Heart right ventricle (tissue), 16 donors: ENCODE measurements around the gene PLIN1. TPM values are rescaled to one million over a fixed set of nuclear protein-coding genes. Genes with fewer than 3 reads are reported as not detected.

ENCODE experiments used
- ATAC-seq, 8 donors: fragments of 200-7000 bp; cut with Tn5 transposase; one replicate each; pipeline ENCODE4 v1.9.1; 2020; ENCODE audit warnings: mild to moderate bottlenecking in 8 of 8, moderate library complexity in 8 of 8, moderate number of reproducible peaks in 1 of 8
- DNase-seq, 2 donors: peaks; one replicate each; pipeline ENCODE4 v3.0.0-alpha.2; 2020
- H3K27ac ChIP-seq, 10 donors: fragments of 200-600 bp; sonication (generic) in 2 of 10; one replicate each; pipeline versions ENCODE4 v1.5.0 to v1.8.0; 2020 to 2022; ENCODE audit warnings: mild to moderate bottlenecking in 3 of 10
- H3K27me3 ChIP-seq, 7 donors: fragments of 200-600 bp; one replicate each; pipeline ENCODE4 v1.8.0; 2021 to 2022; ENCODE audit warnings: mild to moderate bottlenecking in 2 of 7
- H3K36me3 ChIP-seq, 9 donors: fragments of 200-600 bp; sonication (generic) in 1 of 9; one replicate each; pipeline versions ENCODE4 v1.5.0 to v1.8.0; 2020 to 2022; ENCODE audit warnings: mild to moderate bottlenecking in 2 of 9
- H3K4me1 ChIP-seq, 9 donors: fragments of 200-600 bp; sonication (generic) in 1 of 9; one replicate each; pipeline versions ENCODE4 v1.5.0 to v1.8.0; 2020 to 2022; ENCODE audit warnings: mild to moderate bottlenecking in 4 of 9
- H3K4me3 ChIP-seq, 10 donors: fragments of 200-600 bp; sonication (generic) in 2 of 10; one replicate each; pipeline versions ENCODE4 v1.5.0 to v1.8.0; 2020 to 2022; ENCODE audit warnings: mild to moderate bottlenecking in 7 of 10, moderate library complexity in 2 of 10
- H3K9me3 ChIP-seq, 11 donors: fragments of 200-600 bp in 10 of 11; sonication (generic) in 2 of 11; one replicate each; pipeline versions ENCODE4 v1.5.0 to v1.8.0; 2013 to 2022; ENCODE audit warnings: mild to moderate bottlenecking in 2 of 11, control low read depth in 1 of 11, moderate library complexity in 1 of 11
- CTCF ChIP-seq, 9 donors: fragments of 200-600 bp; sonication (generic) in 2 of 9; IDR thresholded peaks; one replicate each; pipeline versions ENCODE4 v1.5.0 to v1.8.0; 2021 to 2022; ENCODE audit warnings: antibody characterized with exemption in 9 of 9, mild to moderate bottlenecking in 5 of 9, moderate library complexity in 1 of 9
- WGBS, 2 donors: extraction: QIAGEN DNeasy Blood & Tissue Kit; methylation state at CpG; one replicate each; pipeline ENCODE4 v1.1.7; 2013; ENCODE audit warnings: inconsistent platforms in 1 of 2; 5-methylcytosine and 5-hydroxymethylcytosine counted together
- intact Hi-C, 10 donors: fragments of 100-400 bp; cut with DNase I; formaldehyde crosslinking; loops; one replicate each; pipeline versions ENCODE4 v1.11.1 to v1.14.2; 2022
- polyA plus RNA-seq, 2 donors: library from polyadenylated mRNA; stranded (reverse); fragments of 200-250 nt; gene quantifications; one replicate each; pipeline ENCODE4 v1.2.3, GENCODE V29; 2013
- total RNA-seq, 10 donors: library from RNA; stranded (reverse); fragmentation: NEBNext Ultra II Directional in 3 of 10; extraction: Animal tissue kit (Norgen Biotek cat#: 25700) in 3 of 10; gene quantifications; one replicate each; pipeline versions ENCODE4 v1.2.1 to v1.2.4, GENCODE V29; 2021 to 2023
- donor health status: Arrhythmogenic right ventricular cardiomyopathy.
- donor health status: ischemic (EF 13 %, LVEDD 7.1; RV severe dilation, severe dysfunction).
- donor health status: healthy with polysubstance abuse.
- donor health status: DM: no; HTN: yes; CAD: no.
- donor health status: DM: no; HTN: no; CAD: no.
- donor health status: ischemic (EF 25% LVEDD 6.9; RV normal size, moderate dysfunction).
- donor health status: ischemic (EF 25% LVEDD 5.7; RV mildly dilated, moderate dysfunction).
- donor health status: healthy.
- donor health status: DM: yes; HTN: yes; CAD: no.
- donor health status: Ischemic cardiomyopathy.
- donor health status: ischemic (EF 35%, LVEDD 5.7; RV mildly dilated, moderate dysfunction).
- donor health status: nonischemic (EF 11% LVEDD 7.7; RV severe dilation, severe dysfunction).
- donor health status: DM: yes; HTN: yes; CAD: no.
- donor health status: PGD.
- donor health status: ischemic (EF 29% LVEDD 5.4; RV normal size, mild dysfunction).
- donor health status: nonischemic (EF 23%, LVEDD 6.1; RV moderate dilation, normal function).

The PLIN1 gene
- total and polyA plus RNA-seq, 12 donors, result 0.30 to 45.3 (median 10.0) TPM

GRCh38 chr15:89662893-89663626 is 16.1 kb downstream of the PLIN1 start:
- DNase-seq (peak; percentile 57 to 60), ATAC-seq (peak; percentile 42 to 86 (median 73))
- peaks cover 12 to 31% (median 27%) of the 10 kb centered on the region in 9 donors for H3K4me1 ChIP-seq
- intact Hi-C loops, result no loop called here
- 32 to 53% methylated on average over 11 of the region's 11 CpGs for WGBS, 2 donors
- no peaks in the 10 kb centered on the region for H3K36me3 ChIP-seq
- H3K27me3 ChIP-seq, result peaks cover 0 to 15% (median 0%) of the 10 kb centered on the region in 7 donors
- TF ChIP-seq CTCF (IDR thresholded peaks at IDR 0.05), result no peak
- H3K27ac ChIP-seq, result peak overlapping the region in 9 of 10 donors; percentile 17 to 84 (median 74)
- peak overlapping the region in 3 of 10 donors; percentile 3 to 26 (median 8) for H3K4me3 ChIP-seq
- no peaks in the 10 kb centered on the region for H3K9me3 ChIP-seq

DNA sequence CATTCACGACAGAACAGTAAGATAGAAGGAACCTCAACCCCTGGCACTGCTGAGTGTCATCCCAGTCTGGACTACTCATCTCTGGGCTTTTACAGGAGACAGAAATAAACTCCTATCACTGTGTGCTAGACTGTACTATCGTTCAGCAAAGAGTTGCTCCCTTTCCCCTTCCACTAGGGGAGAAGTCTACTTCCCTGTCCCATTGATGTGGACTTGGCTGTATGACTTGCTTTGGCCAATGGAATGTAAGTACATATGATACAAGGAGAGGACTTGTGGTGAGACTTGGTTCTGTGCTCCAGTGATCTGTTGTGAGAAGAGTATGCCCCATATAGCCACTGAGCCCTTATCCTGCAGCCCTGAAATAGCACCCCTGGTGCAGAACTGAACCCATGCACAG is 18.6 kb downstream of the PLIN1 start:
- H3K27me3 ChIP-seq, result peaks cover 0 to 34% (median under 1%) of the 10 kb centered on the region in 7 donors
- WGBS, 2 donors, result 88 to 90% methylated on average over 2 of the region's 2 CpGs
- no peak for DNase-seq
- no peak for TF ChIP-seq CTCF (IDR thresholded peaks at IDR 0.05)
- ATAC-seq, result no peak
- H3K4me1 ChIP-seq, result peaks cover 10 to 34% (median 24%) of the 10 kb centered on the region in 9 donors
- H3K4me3 ChIP-seq, result no peak overlapping the region
- no peaks in the 10 kb centered on the region for H3K36me3 ChIP-seq
- no peaks in the 10 kb centered on the region for H3K9me3 ChIP-seq
- H3K27ac ChIP-seq, result no peak overlapping the region
- intact Hi-C loops, result no loop called here

DNA sequence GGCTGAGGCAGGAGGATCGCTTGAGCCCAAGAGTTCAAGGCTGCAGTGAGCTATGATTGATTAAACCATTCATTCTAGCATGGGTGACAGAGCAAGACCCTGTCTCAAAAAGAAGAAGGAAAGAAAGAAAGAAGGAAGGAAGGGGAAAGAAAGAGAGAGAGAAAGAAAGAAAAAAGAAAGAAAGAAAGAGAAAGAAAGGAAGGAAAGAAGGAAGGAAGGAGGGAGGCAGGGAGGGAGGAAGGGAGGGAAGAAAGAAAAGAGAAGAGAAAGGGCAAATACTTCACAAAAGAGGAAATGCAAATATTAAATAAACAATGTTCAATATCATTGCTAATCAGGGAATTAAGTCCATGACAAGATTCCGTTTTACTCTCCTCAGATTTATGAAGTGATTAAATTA is 19.9 kb downstream of the PLIN1 start:
- peaks cover 6 to 35% (median 17%) of the 10 kb centered on the region in 9 donors for H3K4me1 ChIP-seq
- no peak for TF ChIP-seq CTCF (IDR thresholded peaks at IDR 0.05)
- peaks cover 0 to 36% (median 4%) of the 10 kb centered on the region in 7 donors for H3K27me3 ChIP-seq
- H3K36me3 ChIP-seq, result no peaks in the 10 kb centered on the region
- DNase-seq (no peak), ATAC-seq (no peak)
- H3K4me3 ChIP-seq, result no peak overlapping the region
- WGBS, 2 donors, result 90 to 94% methylated on average over 2 of the region's 2 CpGs
- intact Hi-C loops, result loop anchor here in 1 of 10 donors (10.0 kb wide), 1 partner anchor 76 kb away; no protein-coding TSS in a partner anchor
- H3K27ac ChIP-seq, result no peak overlapping the region
- H3K9me3 ChIP-seq, result no peaks in the 10 kb centered on the region

- H3K9me3 ChIP-seq, result no peaks in the 10 kb centered on the region
- peaks cover 2 to 28% (median 11%) of the 10 kb centered on the region in 9 donors for H3K4me1 ChIP-seq
- intact Hi-C loops, result loop anchor here in 1 of 10 donors (10.0 kb wide), 1 partner anchor 77 kb away; no protein-coding TSS in a partner anchor
- H3K36me3 ChIP-seq, result no peaks in the 10 kb centered on the region
- TF ChIP-seq CTCF (IDR thresholded peaks at IDR 0.05), result no peak
- H3K27ac ChIP-seq, result no peak overlapping the region
- WGBS, 2 donors, result 85 to 87% methylated on average over 5 of the region's 5 CpGs
- H3K4me3 ChIP-seq, result no peak overlapping the region
- DNase-seq (no peak), ATAC-seq (no peak)
- peaks cover 0 to 47% (median 4%) of the 10 kb centered on the region in 7 donors for H3K27me3 ChIP-seq
Measured at GRCh38 chr15:89657686-89658200, 21.4 kb downstream of the PLIN1 start.
